Measurements from ENCODE around the gene PPP2R2C. TPM values are rescaled to one million over a fixed set of nuclear protein-coding genes. Genes with fewer than 3 reads are reported as not detected.

Gene PPP2R2C
- total and polyA plus RNA-seq, 9 of the 15 experiments (the other 6 are each of a cell fraction or from before 2014, with no cell fraction given): 0.04 to 0.06 TPM; not detected in 7

DNA sequence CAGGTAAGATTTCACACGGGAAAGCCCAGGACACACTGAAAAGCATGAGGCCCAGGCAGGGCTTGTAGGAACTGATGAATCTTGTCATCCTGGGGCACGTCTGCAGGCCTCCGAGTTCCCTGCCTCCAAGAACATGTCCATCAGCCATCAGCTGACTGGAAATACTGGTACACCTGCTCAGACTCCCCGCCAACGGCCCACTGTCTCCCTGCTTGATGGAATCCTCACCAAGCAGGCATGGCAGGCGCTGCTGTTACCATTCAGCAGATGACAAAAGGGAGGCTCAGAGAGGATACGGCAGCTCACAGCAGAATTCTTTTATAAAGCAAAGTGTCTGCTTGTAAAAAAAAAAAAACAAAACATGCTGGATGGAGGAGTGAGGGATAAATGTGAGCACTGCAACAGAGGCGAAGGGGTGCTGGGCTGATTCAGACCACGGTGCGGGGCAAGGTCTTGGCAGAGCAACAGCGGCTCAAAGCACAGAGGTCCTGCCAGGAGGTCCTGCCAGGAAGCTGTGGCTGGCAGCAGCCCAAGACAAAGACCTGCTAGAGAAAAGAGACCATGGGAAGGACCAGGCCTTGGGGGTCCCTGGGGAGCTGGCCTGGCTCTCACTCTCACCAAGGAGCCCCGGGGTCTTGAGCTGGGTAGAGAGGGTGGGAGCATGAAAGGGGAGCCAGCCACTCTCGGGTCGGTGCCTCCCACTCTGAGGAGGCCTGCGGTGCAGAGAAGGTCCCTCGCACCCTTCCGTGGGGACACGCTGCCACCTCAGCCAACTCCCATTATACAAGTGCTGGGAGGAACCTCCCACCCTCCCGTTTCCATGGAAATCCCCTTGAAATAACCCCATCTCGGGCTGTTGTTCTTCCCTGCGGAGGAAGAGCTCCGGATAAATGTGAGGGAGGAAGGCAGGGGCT is 25.6 kb downstream of the PPP2R2C start:
- no peaks in the 10 kb centered on the region for H3K4me1 ChIP-seq (replicated peaks in 1 of 2; ENCODE audit: control insufficient read depth in 2 of 2, insufficient read depth in 2 of 2, low read length in 2 of 2)
- no peaks in the 10 kb centered on the region for H3K9me3 ChIP-seq (replicated peaks; ENCODE audit: control insufficient read depth, insufficient read depth, low read depth, low read length)
- H3K27ac ChIP-seq (ENCODE audit: extremely low read depth, low read depth, low read length): no peak overlapping the region
- H2AFZ ChIP-seq (ENCODE audit: low read depth, low read length): no peak overlapping the region
- WGBS (ENCODE audit: insufficient coverage, low coverage, missing lambda C conversion rate): 1% methylated on average over 22 of the region's 22 CpGs
- H3K27me3 ChIP-seq (ENCODE audit: control insufficient read depth in 2 of 2, insufficient read depth in 2 of 2, low read length in 2 of 2): peaks cover 26 to 78% of the 10 kb centered on the region in 2 experiments; a peak in 4 of 5 replicates
- POLR2A ChIA-PET: interaction anchor here (0.6 to 0.7 kb wide), 2 partner anchors 9 to 130 kb away, joined by 3 read pairs; no protein-coding TSS in a partner anchor
- no TSS peak for BruUV-seq (replicated peaks)
- H3K9ac ChIP-seq (ENCODE audit: insufficient read depth in 1 of 2, low read depth in 2 of 2, low read length in 2 of 2): no peak overlapping the region
- ATAC-seq (no peak), FAIRE-seq (no peak), DNase-seq (ENCODE audit: extremely low read depth in 1 of 4, low spot score in 3 of 4) (no peak)
- H3K79me2 ChIP-seq (ENCODE audit: control insufficient read depth, insufficient read depth, low read length): no peaks in the 10 kb centered on the region
- in situ Hi-C loops (cut with MboI): no loop called here
- intact Hi-C loops (cut with micrococcal nuclease): no loop called here
- H4K20me1 ChIP-seq (replicated peaks; ENCODE audit: control insufficient read depth, insufficient read depth, low read length): peaks cover 9% of the 10 kb centered on the region; the same call in 1 of the 2 replicates
- no peak overlapping the region for H3K4me3 ChIP-seq
- no peaks in the 10 kb centered on the region for H3K36me3 ChIP-seq (ENCODE audit: control insufficient read depth, insufficient read depth, low read length)
- H3K4me2 ChIP-seq (ENCODE audit: insufficient read depth, low read length): no peak overlapping the region
- peaks cover 2% of the 10 kb centered on the region for H3K9me1 ChIP-seq (ENCODE audit: control insufficient read depth, insufficient read depth, low read length)
- CTCF ChIA-PET (ENCODE audit: low intra/inter-chr PET ratio): no interaction called here
- no peak for TF ChIP-seq POLR3G (IDR thresholded peaks at IDR 0.05; ENCODE audit: extremely low read depth, insufficient read length, insufficient replicate concordance)
- no peak for TF ChIP-seq RFX1 (IDR thresholded peaks at IDR 0.05)
- TF ChIP-seq POLR2B (IDR thresholded peaks at IDR 0.05; ENCODE audit: low read depth, partially characterized antibody): no peak
- TF ChIP-seq, protein P1, sequence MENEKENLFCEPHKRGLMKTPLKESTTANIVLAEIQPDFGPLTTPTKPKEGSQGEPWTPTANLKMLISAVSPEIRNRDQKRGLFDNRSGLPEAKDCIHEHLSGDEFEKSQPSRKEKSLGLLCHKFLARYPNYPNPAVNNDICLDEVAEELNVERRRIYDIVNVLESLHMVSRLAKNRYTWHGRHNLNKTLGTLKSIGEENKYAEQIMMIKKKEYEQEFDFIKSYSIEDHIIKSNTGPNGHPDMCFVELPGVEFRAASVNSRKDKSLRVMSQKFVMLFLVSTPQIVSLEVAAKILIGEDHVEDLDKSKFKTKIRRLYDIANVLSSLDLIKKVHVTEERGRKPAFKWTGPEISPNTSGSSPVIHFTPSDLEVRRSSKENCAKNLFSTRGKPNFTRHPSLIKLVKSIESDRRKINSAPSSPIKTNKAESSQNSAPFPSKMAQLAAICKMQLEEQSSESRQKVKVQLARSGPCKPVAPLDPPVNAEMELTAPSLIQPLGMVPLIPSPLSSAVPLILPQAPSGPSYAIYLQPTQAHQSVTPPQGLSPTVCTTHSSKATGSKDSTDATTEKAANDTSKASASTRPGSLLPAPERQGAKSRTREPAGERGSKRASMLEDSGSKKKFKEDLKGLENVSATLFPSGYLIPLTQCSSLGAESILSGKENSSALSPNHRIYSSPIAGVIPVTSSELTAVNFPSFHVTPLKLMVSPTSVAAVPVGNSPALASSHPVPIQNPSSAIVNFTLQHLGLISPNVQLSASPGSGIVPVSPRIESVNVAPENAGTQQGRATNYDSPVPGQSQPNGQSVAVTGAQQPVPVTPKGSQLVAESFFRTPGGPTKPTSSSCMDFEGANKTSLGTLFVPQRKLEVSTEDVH (IDR thresholded peaks at IDR 0.05; ENCODE audit: low read depth, partially characterized antibody): no peak
- TF ChIP-seq ZNF184 (CRISPR knock-in tag; IDR thresholded peaks at IDR 0.05): no peak
- TF ChIP-seq, protein P2, sequence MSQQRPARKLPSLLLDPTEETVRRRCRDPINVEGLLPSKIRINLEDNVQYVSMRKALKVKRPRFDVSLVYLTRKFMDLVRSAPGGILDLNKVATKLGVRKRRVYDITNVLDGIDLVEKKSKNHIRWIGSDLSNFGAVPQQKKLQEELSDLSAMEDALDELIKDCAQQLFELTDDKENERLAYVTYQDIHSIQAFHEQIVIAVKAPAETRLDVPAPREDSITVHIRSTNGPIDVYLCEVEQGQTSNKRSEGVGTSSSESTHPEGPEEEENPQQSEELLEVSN (IDR thresholded peaks at IDR 0.05; ENCODE audit: borderline replicate concordance in 1 of 2, extremely low read depth in 1 of 2, insufficient read depth in 1 of 2, insufficient read length in 1 of 2, low read depth in 1 of 2, low read length in 1 of 2, poor library complexity in 1 of 2, severe bottlenecking in 1 of 2): no peak
- no peak for TF ChIP-seq ZNF583 (CRISPR knock-in tag; IDR thresholded peaks at IDR 0.05)
- no peak for TF ChIP-seq PHF8 (IDR thresholded peaks at IDR 0.05; ENCODE audit: borderline replicate concordance, low read length)
- TF ChIP-seq, protein P3, sequence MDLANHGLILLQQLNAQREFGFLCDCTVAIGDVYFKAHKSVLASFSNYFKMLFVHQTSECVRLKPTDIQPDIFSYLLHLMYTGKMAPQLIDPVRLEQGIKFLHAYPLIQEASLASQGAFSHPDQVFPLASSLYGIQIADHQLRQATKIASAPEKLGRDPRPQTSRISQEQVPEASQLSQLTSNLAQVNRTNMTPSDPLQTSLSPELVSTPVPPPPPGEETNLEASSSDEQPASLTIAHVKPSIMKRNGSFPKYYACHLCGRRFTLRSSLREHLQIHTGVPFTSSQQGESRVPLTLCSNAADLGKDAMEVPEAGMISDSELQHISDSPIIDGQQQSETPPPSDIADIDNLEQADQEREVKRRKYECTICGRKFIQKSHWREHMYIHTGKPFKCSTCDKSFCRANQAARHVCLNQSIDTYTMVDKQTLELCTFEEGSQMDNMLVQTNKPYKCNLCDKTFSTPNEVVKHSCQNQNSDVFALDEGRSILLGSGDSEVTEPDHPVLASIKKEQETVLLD (IDR thresholded peaks at IDR 0.05): no peak
- TF ChIP-seq PTBP1 (IDR thresholded peaks at IDR 0.05; ENCODE audit: low read depth, low read length): no peak
- TF ChIP-seq ZNF695 (CRISPR knock-in tag; IDR thresholded peaks at IDR 0.05): no peak
- TF ChIP-seq, protein P4, sequence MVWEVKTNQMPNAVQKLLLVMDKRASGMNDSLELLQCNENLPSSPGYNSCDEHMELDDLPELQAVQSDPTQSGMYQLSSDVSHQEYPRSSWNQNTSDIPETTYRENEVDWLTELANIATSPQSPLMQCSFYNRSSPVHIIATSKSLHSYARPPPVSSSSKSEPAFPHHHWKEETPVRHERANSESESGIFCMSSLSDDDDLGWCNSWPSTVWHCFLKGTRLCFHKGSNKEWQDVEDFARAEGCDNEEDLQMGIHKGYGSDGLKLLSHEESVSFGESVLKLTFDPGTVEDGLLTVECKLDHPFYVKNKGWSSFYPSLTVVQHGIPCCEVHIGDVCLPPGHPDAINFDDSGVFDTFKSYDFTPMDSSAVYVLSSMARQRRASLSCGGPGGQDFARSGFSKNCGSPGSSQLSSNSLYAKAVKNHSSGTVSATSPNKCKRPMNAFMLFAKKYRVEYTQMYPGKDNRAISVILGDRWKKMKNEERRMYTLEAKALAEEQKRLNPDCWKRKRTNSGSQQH (CRISPR knock-in tag; IDR thresholded peaks at IDR 0.05): no peak
- TF ChIP-seq ZNF707 (CRISPR knock-in tag; conservative IDR thresholded peaks at IDR 0.05): no peak
- TF ChIP-seq SLC30A9 (CRISPR knock-in tag; IDR thresholded peaks at IDR 0.05): no peak
